Endothelial cell (in vitro differentiated cells): ENCODE results near the gene ADRA1B. TPM values are rescaled to one million over a fixed set of nuclear protein-coding genes. Genes with fewer than 3 reads are reported as not detected.

Experiments
- DNase-seq: peaks from one replicate; pipeline ENCODE4 v3.0.0; 2021; ENCODE audit warnings: low spot score
- H3K27ac Mint-ChIP-seq: one replicate; pipeline ENCODE4 v1.8.0; 2021; ENCODE audit warnings: mixed read lengths, inconsistent platforms; ENCODE audit not compliant: unreplicated experiment
- H3K27me3 Mint-ChIP-seq: one replicate; pipeline ENCODE4 v1.8.0; 2021; ENCODE audit warnings: mild to moderate bottlenecking, moderate library complexity, mixed read lengths, inconsistent platforms; ENCODE audit not compliant: unreplicated experiment
- H3K36me3 Mint-ChIP-seq: one replicate; pipeline ENCODE4 v1.8.0; 2021; ENCODE audit warnings: mild to moderate bottlenecking, low read depth, mixed read lengths, inconsistent platforms; ENCODE audit not compliant: unreplicated experiment
- H3K4me1 Mint-ChIP-seq: one replicate; pipeline ENCODE4 v1.8.0; 2021; ENCODE audit warnings: mild to moderate bottlenecking, mixed read lengths, inconsistent platforms; ENCODE audit not compliant: unreplicated experiment
- H3K4me3 Mint-ChIP-seq: one replicate; pipeline ENCODE4 v1.8.0; 2021; ENCODE audit warnings: mild to moderate bottlenecking, mixed read lengths, inconsistent platforms; ENCODE audit not compliant: unreplicated experiment
- H3K9me3 Mint-ChIP-seq: one replicate; pipeline ENCODE4 v1.8.0; 2021; ENCODE audit warnings: mixed read lengths, inconsistent platforms; ENCODE audit not compliant: unreplicated experiment
- CTCF ChIP-seq: fragments of 200-600 bp; sonication (generic); IDR thresholded peaks from one replicate; pipeline ENCODE4 v1.5.0; 2021; ENCODE audit warnings: antibody characterized with exemption; ENCODE audit not compliant: unreplicated experiment
- total RNA-seq: library from RNA; stranded (reverse); fragmentation: NEBNext Ultra II Directional; extraction: Animal tissue kit (Norgen Biotek cat#: 25700); gene quantifications from one replicate; pipeline ENCODE4 v1.2.1, GENCODE V29; 2021; ENCODE audit not compliant: unreplicated experiment

The ADRA1B gene
- total RNA-seq, 1 donor from 2014 or later = not detected

- no peak for TF ChIP-seq CTCF
- Mint-ChIP-seq H3K27ac (no peak overlapping the region), H3K36me3 (no peaks in the 10 kb centered on the region), H3K4me1 (peaks cover 6% of the 10 kb centered on the region), H3K27me3 (peaks cover 4% of the 10 kb centered on the region), H3K9me3 (no peaks in the 10 kb centered on the region), H3K4me3 (no peak overlapping the region)
- no peak for DNase-seq
Measured at GRCh38 chr5:159923008-159923407, 6.7 kb downstream of the ADRA1B start.

GRCh38 chr5:159928122-159928909, 12.0 kb downstream of the ADRA1B start:
- Mint-ChIP-seq H3K36me3 (no peaks in the 10 kb centered on the region), H3K27me3 (peaks cover 4% of the 10 kb centered on the region), H3K27ac (no peak overlapping the region), H3K4me3 (no peak overlapping the region), H3K4me1 (peaks cover 6% of the 10 kb centered on the region), H3K9me3 (no peaks in the 10 kb centered on the region)
- no peak for TF ChIP-seq CTCF
- DNase-seq = no peak

GRCh38 chr5:159929176-159929575, 12.9 kb downstream of the ADRA1B start:
- Mint-ChIP-seq H3K27me3 (peaks cover 4% of the 10 kb centered on the region), H3K9me3 (no peaks in the 10 kb centered on the region), H3K4me1 (peaks cover 6% of the 10 kb centered on the region), H3K27ac (no peak overlapping the region), H3K4me3 (no peak overlapping the region), H3K36me3 (no peaks in the 10 kb centered on the region)
- no peak for DNase-seq
- no peak for TF ChIP-seq CTCF

GRCh38 chr5:159933531-159934485, 17.5 kb downstream of the ADRA1B start:
- Mint-ChIP-seq H3K36me3 (no peaks in the 10 kb centered on the region), H3K4me3 (no peak overlapping the region), H3K27me3 (no peaks in the 10 kb centered on the region), H3K27ac (no peak overlapping the region), H3K9me3 (no peaks in the 10 kb centered on the region), H3K4me1 (peaks cover 6% of the 10 kb centered on the region)
- DNase-seq = no peak
- no peak for TF ChIP-seq CTCF
